Uterus (tissue), 2 donors: ENCODE measurements around the gene JPH2.

Source experiments
- POLR2A ChIP-seq, 2 donors: fragments of 450-650 bp; IDR thresholded peaks; one replicate each; pipeline ENCODE4 v1.6.1; 2016; ENCODE audit warnings: antibody characterized with exemption in 2 of 2, mild to moderate bottlenecking in 1 of 2, moderate library complexity in 1 of 2
- TF ChIP-seq, protein P1 (sequence below), 4 experiments: fragments of 200-600 bp in 2 of 4; fragments of 450-650 bp in 2 of 4; sonication (generic) in 2 of 4; IDR thresholded peaks; one replicate each; pipeline ENCODE4 v1.5.1; 2016 to 2019; ENCODE audit warnings: antibody characterized with exemption in 4 of 4, mild to moderate bottlenecking in 2 of 4, moderate library complexity in 1 of 4

DNA sequence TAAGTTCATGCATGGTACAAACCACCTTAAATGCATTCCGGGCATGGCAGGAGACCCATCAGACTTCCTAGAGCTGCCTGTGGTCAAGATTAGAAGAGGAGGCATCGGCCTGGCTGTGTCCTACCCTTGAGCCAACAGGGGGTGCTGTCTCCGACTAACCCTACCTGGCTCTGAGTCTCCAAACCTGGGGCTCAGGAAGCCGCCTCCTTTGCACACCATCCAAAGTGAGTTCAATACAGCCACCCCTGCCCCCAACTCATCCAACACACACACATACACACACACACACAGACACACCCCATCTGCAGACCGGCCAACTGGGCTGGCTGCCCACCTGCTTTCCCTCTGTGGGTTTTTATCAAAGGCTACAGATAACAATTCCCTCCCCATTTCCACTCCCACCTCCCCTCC is 77.0 kb downstream of the JPH2 start:
- no peak for TF ChIP-seq POLR2A (IDR thresholded peaks at IDR 0.05)
- TF ChIP-seq, protein P1, sequence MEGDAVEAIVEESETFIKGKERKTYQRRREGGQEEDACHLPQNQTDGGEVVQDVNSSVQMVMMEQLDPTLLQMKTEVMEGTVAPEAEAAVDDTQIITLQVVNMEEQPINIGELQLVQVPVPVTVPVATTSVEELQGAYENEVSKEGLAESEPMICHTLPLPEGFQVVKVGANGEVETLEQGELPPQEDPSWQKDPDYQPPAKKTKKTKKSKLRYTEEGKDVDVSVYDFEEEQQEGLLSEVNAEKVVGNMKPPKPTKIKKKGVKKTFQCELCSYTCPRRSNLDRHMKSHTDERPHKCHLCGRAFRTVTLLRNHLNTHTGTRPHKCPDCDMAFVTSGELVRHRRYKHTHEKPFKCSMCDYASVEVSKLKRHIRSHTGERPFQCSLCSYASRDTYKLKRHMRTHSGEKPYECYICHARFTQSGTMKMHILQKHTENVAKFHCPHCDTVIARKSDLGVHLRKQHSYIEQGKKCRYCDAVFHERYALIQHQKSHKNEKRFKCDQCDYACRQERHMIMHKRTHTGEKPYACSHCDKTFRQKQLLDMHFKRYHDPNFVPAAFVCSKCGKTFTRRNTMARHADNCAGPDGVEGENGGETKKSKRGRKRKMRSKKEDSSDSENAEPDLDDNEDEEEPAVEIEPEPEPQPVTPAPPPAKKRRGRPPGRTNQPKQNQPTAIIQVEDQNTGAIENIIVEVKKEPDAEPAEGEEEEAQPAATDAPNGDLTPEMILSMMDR (IDR thresholded peaks at IDR 0.05): peak in 1 of 4 experiments; percentile 19
